OCI-LY7 (cell line): ENCODE results near the gene MINDY3. TPM values are rescaled to one million over a fixed set of nuclear protein-coding genes. Genes with fewer than 3 reads are reported as not detected.

ENCODE experiments used
- BruUV-seq: library from RNA; stranded (reverse); fragments of 400-500 nt; replicated peaks from 2 replicates; lab custom pipeline; 2021; lab: Mats Ljungman, UMichigan
- CTCF ChIA-PET: fragments of 300-600 bp; sonication (Branson Sonifier 250); formaldehyde crosslinking; loops from one replicate; lab custom pipeline; 2022; ENCODE audit warnings: antibody characterized with exemption; ENCODE audit not compliant: unreplicated experiment; lab: Charles Lee
- POLR2A ChIA-PET: fragments of 300-600 bp; sonication (Branson Sonifier 250); formaldehyde crosslinking; loops from one replicate; lab custom pipeline; 2022; ENCODE audit warnings: antibody characterized with exemption; lab: Charles Lee
- DNase-seq: peaks from one replicate; pipeline ENCODE4 v3.0.0-alpha.2; 2015; ENCODE audit warnings: low spot score
- H2AFZ ChIP-seq: fragments of 200-600 bp; sonication (generic), shearing (Covaris generic); 2 replicates; pipeline ENCODE4 v1.6.1; 2014; ENCODE audit warnings: mild to moderate bottlenecking, antibody characterized with exemption, low read length, moderate library complexity
- H3K27ac ChIP-seq: fragments of 200-600 bp; sonication (generic); 2 replicates; pipeline ENCODE4 v1.5.1; 2014; ENCODE audit warnings: mixed run types, low read depth, mild to moderate bottlenecking, moderate library complexity, low read length, inconsistent platforms; ENCODE audit not compliant: poor library complexity, severe bottlenecking
- H3K36me3 ChIP-seq: fragments of 200-600 bp; sonication (generic); 2 replicates; pipeline ENCODE4 v1.6.1; 2014; ENCODE audit warnings: mild to moderate bottlenecking, antibody characterized with exemption, low read length, moderate library complexity, mixed read lengths; ENCODE audit not compliant: insufficient read depth
- H3K4me1 ChIP-seq: fragments of 200-600 bp; sonication (generic); 2 replicates; pipeline ENCODE4 v1.5.1; 2014; ENCODE audit warnings: mild to moderate bottlenecking, low read length; ENCODE audit not compliant: insufficient read depth, poor library complexity, severe bottlenecking
- H3K4me2 ChIP-seq: fragments of 200-600 bp; sonication (generic); 2 replicates; pipeline ENCODE4 v1.6.1; 2014; ENCODE audit warnings: mild to moderate bottlenecking, low read length
- H3K4me3 ChIP-seq: fragments of 200-600 bp; sonication (generic); 2 replicates; pipeline ENCODE4 v1.5.1; 2014; ENCODE audit warnings: mild to moderate bottlenecking, low read depth, low read length; ENCODE audit not compliant: poor library complexity, severe bottlenecking
- H3K79me2 ChIP-seq: fragments of 200-600 bp; sonication (generic); 2 replicates; pipeline ENCODE4 v1.6.1; 2016; ENCODE audit warnings: low read depth, mild to moderate bottlenecking, low read length, moderate library complexity, mixed read lengths; ENCODE audit not compliant: insufficient read depth
- H3K9me2 ChIP-seq: fragments of 200-600 bp; sonication (generic); 2 replicates; pipeline ENCODE4 v1.6.1; 2016; ENCODE audit warnings: mild to moderate bottlenecking, low read length, mixed read lengths; ENCODE audit not compliant: insufficient read depth
- H3K9me3 ChIP-seq: fragments of 200-600 bp; sonication (generic); 2 replicates; pipeline ENCODE4 v1.6.1; 2014; ENCODE audit warnings: mild to moderate bottlenecking, mixed run types, low read length, mixed read lengths
- H4K20me1 ChIP-seq: fragments of 200-600 bp; sonication (generic); 2 replicates; pipeline ENCODE4 v1.6.1; 2014; ENCODE audit warnings: mild to moderate bottlenecking, antibody characterized with exemption, low read length, moderate library complexity, mixed read lengths; ENCODE audit not compliant: insufficient read depth
- EZH2phosphoT487 ChIP-seq: fragments of 200-600 bp; sonication (generic); IDR thresholded peaks from 2 replicates; pipeline ENCODE4 v1.6.1; 2018; ENCODE audit warnings: low read depth, borderline replicate concordance, mild to moderate bottlenecking, mixed run types, antibody characterized with exemption, low read length, moderate library complexity, mixed read lengths
- intact Hi-C: fragments of 100-400 bp; cut with micrococcal nuclease; formaldehyde crosslinking; loops from one replicate; pipeline ENCODE4 v1.10.0; 2022; ENCODE audit not compliant: unreplicated experiment
- total RNA-seq, 2 experiments: library from RNA; depleted of rRNA in 1 of 2; stranded (reverse); fragments of >200 nt in 1 of 2; shearing (Covaris generic) in 1 of 2; gene quantifications; 2 replicates each; pipeline ENCODE4 v1.2.3, GENCODE V29; 2014 to 2022
- TF ChIP-seq, protein P1 (sequence below): fragments of 200-600 bp; sonication (generic); conservative IDR thresholded peaks from 2 replicates; pipeline ENCODE4 v1.5.1; 2014; ENCODE audit warnings: mild to moderate bottlenecking, antibody characterized with exemption, low read length, moderate library complexity, mixed read lengths

The MINDY3 gene
- total RNA-seq, 2 experiments from 2014 or later: 15.7 to 23.3 TPM

- no peaks in the 10 kb centered on the region for H3K9me2 ChIP-seq
- H3K9me3 ChIP-seq: 0 out of 2 replicates have a peak, but pooled peaks cover 7% of the 10 kb centered on the region
- H2AFZ ChIP-seq: no peak overlapping the region
- H3K79me2 ChIP-seq: no peaks in the 10 kb centered on the region; the same call in 1 of the 2 replicates
- ChIA-PET POLR2A (interaction anchor here (0.7 to 3.0 kb wide), 4 partner anchors 12 to 504 kb away, joined by 3 to 12 read pairs (median 4); no protein-coding TSS in a partner anchor), CTCF (no interaction called here)
- H3K4me1 ChIP-seq: peaks cover 5% of the 10 kb centered on the region
- H3K4me2 ChIP-seq: no peak overlapping the region
- DNase-seq: no peak
- intact Hi-C loops: no loop called here
- H4K20me1 ChIP-seq: no peaks in the 10 kb centered on the region; the same call in 1 of the 2 replicates
- peaks cover 20% of the 10 kb centered on the region for H3K36me3 ChIP-seq
- no peak overlapping the region for H3K27ac ChIP-seq
- TF ChIP-seq, protein P1, sequence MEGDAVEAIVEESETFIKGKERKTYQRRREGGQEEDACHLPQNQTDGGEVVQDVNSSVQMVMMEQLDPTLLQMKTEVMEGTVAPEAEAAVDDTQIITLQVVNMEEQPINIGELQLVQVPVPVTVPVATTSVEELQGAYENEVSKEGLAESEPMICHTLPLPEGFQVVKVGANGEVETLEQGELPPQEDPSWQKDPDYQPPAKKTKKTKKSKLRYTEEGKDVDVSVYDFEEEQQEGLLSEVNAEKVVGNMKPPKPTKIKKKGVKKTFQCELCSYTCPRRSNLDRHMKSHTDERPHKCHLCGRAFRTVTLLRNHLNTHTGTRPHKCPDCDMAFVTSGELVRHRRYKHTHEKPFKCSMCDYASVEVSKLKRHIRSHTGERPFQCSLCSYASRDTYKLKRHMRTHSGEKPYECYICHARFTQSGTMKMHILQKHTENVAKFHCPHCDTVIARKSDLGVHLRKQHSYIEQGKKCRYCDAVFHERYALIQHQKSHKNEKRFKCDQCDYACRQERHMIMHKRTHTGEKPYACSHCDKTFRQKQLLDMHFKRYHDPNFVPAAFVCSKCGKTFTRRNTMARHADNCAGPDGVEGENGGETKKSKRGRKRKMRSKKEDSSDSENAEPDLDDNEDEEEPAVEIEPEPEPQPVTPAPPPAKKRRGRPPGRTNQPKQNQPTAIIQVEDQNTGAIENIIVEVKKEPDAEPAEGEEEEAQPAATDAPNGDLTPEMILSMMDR: no peak
- no peak for TF ChIP-seq EZH2phosphoT487
- no TSS peak for BruUV-seq
- H3K4me3 ChIP-seq: no peak overlapping the region
Measured at GRCh38 chr10:15842556-15843169, 17.6 kb downstream of the MINDY3 start.

GRCh38 chr10:15841696-15842095, 18.6 kb downstream of the MINDY3 start:
- H3K27ac ChIP-seq: no peak overlapping the region
- no peaks in the 10 kb centered on the region for H3K9me3 ChIP-seq
- no peak overlapping the region for H3K4me2 ChIP-seq
- no peaks in the 10 kb centered on the region; the same call in 1 of the 2 replicates for H4K20me1 ChIP-seq
- no peak overlapping the region for H2AFZ ChIP-seq
- no peaks in the 10 kb centered on the region for H3K9me2 ChIP-seq
- no peaks in the 10 kb centered on the region; the same call in 1 of the 2 replicates for H3K79me2 ChIP-seq
- no TSS peak for BruUV-seq
- ChIA-PET CTCF (no interaction called here), POLR2A (no interaction called here)
- H3K4me3 ChIP-seq: no peak overlapping the region
- no peak for TF ChIP-seq EZH2phosphoT487
- TF ChIP-seq, protein P1: no peak
- DNase-seq: no peak
- H3K36me3 ChIP-seq: peaks cover 10% of the 10 kb centered on the region
- peaks cover 5% of the 10 kb centered on the region for H3K4me1 ChIP-seq
- intact Hi-C loops: no loop called here

- Histone ChIP-seq H3K9me2 (no peaks in the 10 kb centered on the region), H3K27ac (no peak overlapping the region), H3K4me1 (no peaks in the 10 kb centered on the region), H3K79me2 (no peaks in the 10 kb centered on the region), H4K20me1 (no peaks in the 10 kb centered on the region; the same call in 1 of the 2 replicates), H3K36me3 (peaks cover 28% of the 10 kb centered on the region), H3K4me3 (no peak overlapping the region), H3K4me2 (no peak overlapping the region), H3K9me3 (no peaks in the 10 kb centered on the region), H2AFZ (no peak overlapping the region)
- no peak for DNase-seq
- CTCF ChIA-PET: no interaction called here
- POLR2A ChIA-PET: no interaction called here
- no peak for TF ChIP-seq EZH2phosphoT487
- TF ChIP-seq, protein P1: no peak
- BruUV-seq: no TSS peak
- intact Hi-C loops: no loop called here
Measured at GRCh38 chr10:15836807-15837206, 23.5 kb downstream of the MINDY3 start.
